OCI-LY3 (cell line): ENCODE results near the gene ROBO1.

Experiments used
- CTCF ChIP-seq: fragments of 200-600, 300-600 bp; sonication (generic); IDR thresholded peaks from 2 replicates; pipeline ENCODE4 v1.5.1; 2014; ENCODE audit warnings: antibody characterized with exemption, low read length, low read depth
- EZH2phosphoT487 ChIP-seq: fragments of 200-600 bp; shearing (Covaris generic); IDR thresholded peaks from 2 replicates; pipeline ENCODE4 v1.6.1; 2018; ENCODE audit warnings: antibody characterized with exemption, mixed run types, low read depth

GRCh38 chr3:79810092-79810491, 42.3 kb upstream of the ROBO1 start:
- TF ChIP-seq CTCF (no peak), EZH2phosphoT487 (no peak)
